Stomach (tissue), 9 donors: ENCODE measurements around the gene SIRPB1. TPM values are rescaled to one million over a fixed set of nuclear protein-coding genes. Genes with fewer than 3 reads are reported as not detected.

Experiments used
- DNase-seq, 2 donors: peaks; one replicate each; pipeline versions ENCODE4 v3.0.0 to v3.0.0-alpha.2; 2013 to 2019
- H3K27ac ChIP-seq, 5 donors: fragments of 200-600 bp in 4 of 5; sonication (generic) in 4 of 5; one replicate each; pipeline ENCODE4 v1.5.1; 2013 to 2019; ENCODE audit warnings: mild to moderate bottlenecking in 1 of 5, moderate library complexity in 1 of 5
- H3K27me3 ChIP-seq, 3 donors: fragments of 200-600 bp; sonication (generic); one replicate each; pipeline ENCODE4 v1.5.1; 2017 to 2019; ENCODE audit warnings: mixed run types in 1 of 3
- H3K36me3 ChIP-seq, 4 donors: fragments of 200-600 bp; sonication (generic); 1 replicate in 3 of 4; 2 replicates in 1 of 4; pipeline ENCODE4 v1.5.1; 2016 to 2019
- H3K4me1 ChIP-seq, 4 donors: fragments of 200-600 bp; sonication (generic); one replicate each; pipeline ENCODE4 v1.5.1; 2016 to 2019
- H3K4me3 ChIP-seq, 4 donors: fragments of 200-600 bp; sonication (generic) in 3 of 4; one replicate each; pipeline ENCODE4 v1.5.1; 2016 to 2019; ENCODE audit warnings: mild to moderate bottlenecking in 1 of 4
- H3K9me3 ChIP-seq, 4 donors: fragments of 200-600 bp; sonication (generic); one replicate each; pipeline ENCODE4 v1.5.1; 2016 to 2019
- CTCF ChIP-seq, 7 experiments: fragments of 450-650 bp in 4 of 7; fragments of 200-600 bp in 3 of 7; sonication (generic) in 3 of 7; IDR thresholded peaks; one replicate each; pipeline ENCODE4 v1.5.1; 2016 to 2019; ENCODE audit warnings: antibody characterized with exemption in 7 of 7, control low read depth in 2 of 7, mild to moderate bottlenecking in 1 of 7
- EP300 ChIP-seq: sonication (generic); formaldehyde crosslinking; IDR thresholded peaks from one replicate; pipeline ENCODE4 v1.6.1; 2017; ENCODE audit warnings: antibody characterized with exemption
- POLR2A ChIP-seq, 4 donors: fragments of 450-650 bp; IDR thresholded peaks; one replicate each; pipeline ENCODE4 v1.6.1; 2016; ENCODE audit warnings: antibody characterized with exemption in 4 of 4, control low read depth in 2 of 4, mild to moderate bottlenecking in 1 of 4, moderate library complexity in 1 of 4
- POLR2AphosphoS5 ChIP-seq, 3 donors: sonication (generic); formaldehyde crosslinking; IDR thresholded peaks; one replicate each; pipeline ENCODE4 v1.6.1; 2016; ENCODE audit warnings: antibody characterized with exemption in 3 of 3
- WGBS, 5 donors: extraction: QIAGEN DNeasy Blood & Tissue Kit in 3 of 5; methylation state at CpG; one replicate each; pipeline versions ENCODE4 v1.1.5 to v1.1.7; 2013 to 2018; 5-methylcytosine and 5-hydroxymethylcytosine counted together
- intact Hi-C: fragments of 100-400 bp; cut with DNase I; formaldehyde crosslinking; loops from one replicate; pipeline ENCODE4 v1.15.1; 2023; ENCODE audit warnings: low total_unique reads
- polyA plus RNA-seq, 3 donors: library from polyadenylated mRNA; stranded (reverse); fragments of 200-250 nt; gene quantifications; one replicate each; pipeline ENCODE4 v1.2.3, GENCODE V29; 2013
- total RNA-seq, 5 donors: library from RNA; depleted of rRNA; stranded (reverse); fragments of >200 nt; gene quantifications; one replicate each; pipeline versions ENCODE4 v1.1.0 to v1.2.3, GENCODE V29; 2014 to 2016
- donor health status: healthy with polysubstance abuse.
- donor health status: Bipolar disorder and iron deficiency.
- donor health status: healthy.

The SIRPB1 gene
- total and polyA plus RNA-seq, 8 donors = 0.18 to 14.0 (median 1.9) TPM; not detected in 2

- 88 to 94% (median 92%) methylated on average over 3 of the region's 3 CpGs for WGBS, 5 donors
- H3K36me3 ChIP-seq = no peaks in the 10 kb centered on the region
- H3K4me3 ChIP-seq = no peak overlapping the region
- intact Hi-C loops = loop anchor here (10.0 kb wide), 1 partner anchor 59 kb away; no protein-coding TSS in a partner anchor
- no peaks in the 10 kb centered on the region for H3K4me1 ChIP-seq
- no peaks in the 10 kb centered on the region for H3K27me3 ChIP-seq
- no peak overlapping the region for H3K27ac ChIP-seq
- H3K9me3 ChIP-seq = no peaks in the 10 kb centered on the region
- no peak for DNase-seq
- TF ChIP-seq EP300 (no peak), CTCF (IDR thresholded peaks at IDR 0.05) (no peak), POLR2AphosphoS5 (IDR thresholded peaks at IDR 0.05) (no peak), POLR2A (IDR thresholded peaks at IDR 0.05) (no peak)
Observed at GRCh38 chr20:1665345-1665744, 45.5 kb upstream of the SIRPB1 start.

- no peak overlapping the region for H3K4me3 ChIP-seq
- WGBS, 5 donors = 39 to 81% (median 57%) methylated on average over 2 to 5 of the region's 5 CpGs
- peak; percentile 28 to 32 for DNase-seq
- TF ChIP-seq CTCF (IDR thresholded peaks at IDR 0.05) (no peak), POLR2A (IDR thresholded peaks at IDR 0.05) (no peak), POLR2AphosphoS5 (IDR thresholded peaks at IDR 0.05) (no peak), EP300 (no peak)
- intact Hi-C loops = loop anchor here (10.0 kb wide), 1 partner anchor 60 kb away; no protein-coding TSS in a partner anchor
- no peak overlapping the region for H3K27ac ChIP-seq
- H3K36me3 ChIP-seq = no peaks in the 10 kb centered on the region
- no peaks in the 10 kb centered on the region for H3K4me1 ChIP-seq
- no peaks in the 10 kb centered on the region for H3K27me3 ChIP-seq
- no peaks in the 10 kb centered on the region for H3K9me3 ChIP-seq
Observed at GRCh38 chr20:1664911-1665310, 45.1 kb upstream of the SIRPB1 start.

GRCh38 chr20:1663917-1664316 lies 44.1 kb upstream of the SIRPB1 start:
- TF ChIP-seq CTCF (IDR thresholded peaks at IDR 0.05) = no peak
- H3K9me3 ChIP-seq = no peaks in the 10 kb centered on the region
- 32 to 55% (median 43%) methylated on average over 2 of the region's 2 CpGs for WGBS, 5 donors
- intact Hi-C loops = loop anchor here (10.0 kb wide), 1 partner anchor 61 kb away; no protein-coding TSS in a partner anchor
- no peak overlapping the region for H3K27ac ChIP-seq
- DNase-seq = no peak
- H3K4me1 ChIP-seq = no peaks in the 10 kb centered on the region
- H3K27me3 ChIP-seq = no peaks in the 10 kb centered on the region
- no peak overlapping the region for H3K4me3 ChIP-seq
- no peaks in the 10 kb centered on the region for H3K36me3 ChIP-seq

- no peaks in the 10 kb centered on the region for H3K27me3 ChIP-seq
- H3K4me1 ChIP-seq = no peaks in the 10 kb centered on the region
- DNase-seq = no peak
- no peak overlapping the region for H3K27ac ChIP-seq
- intact Hi-C loops = loop anchor here (10.0 kb wide), 1 partner anchor 63 kb away; no protein-coding TSS in a partner anchor
- no peaks in the 10 kb centered on the region for H3K9me3 ChIP-seq
- H3K4me3 ChIP-seq = no peak overlapping the region
- TF ChIP-seq EP300 (no peak), POLR2A (IDR thresholded peaks at IDR 0.05) (no peak), CTCF (IDR thresholded peaks at IDR 0.05) (no peak), POLR2AphosphoS5 (IDR thresholded peaks at IDR 0.05) (no peak)
- WGBS, 5 donors = 36 to 46% (median 42%) methylated on average over 2 of the region's 2 CpGs
- H3K36me3 ChIP-seq = no peaks in the 10 kb centered on the region
Observed at GRCh38 chr20:1661542-1662299, 41.9 kb upstream of the SIRPB1 start.
